B cell (primary cell): ENCODE results near the gene MAPKAP1.

Experiments
- EZH2 ChIP-seq: IDR thresholded peaks from 2 replicates; pipeline ENCODE4 v1.6.1; 2012; ENCODE audit warnings: borderline replicate concordance, low read depth, mild to moderate bottlenecking, moderate library complexity, low read length; ENCODE audit not compliant: insufficient read depth, poor library complexity, severe bottlenecking
- TF ChIP-seq, protein P1 (sequence below): fragments of 200-600 bp; IDR thresholded peaks from one replicate; pipeline ENCODE4 v1.8.0; 2022; ENCODE audit warnings: antibody characterized with exemption, mild to moderate bottlenecking

- TF ChIP-seq, protein P1, sequence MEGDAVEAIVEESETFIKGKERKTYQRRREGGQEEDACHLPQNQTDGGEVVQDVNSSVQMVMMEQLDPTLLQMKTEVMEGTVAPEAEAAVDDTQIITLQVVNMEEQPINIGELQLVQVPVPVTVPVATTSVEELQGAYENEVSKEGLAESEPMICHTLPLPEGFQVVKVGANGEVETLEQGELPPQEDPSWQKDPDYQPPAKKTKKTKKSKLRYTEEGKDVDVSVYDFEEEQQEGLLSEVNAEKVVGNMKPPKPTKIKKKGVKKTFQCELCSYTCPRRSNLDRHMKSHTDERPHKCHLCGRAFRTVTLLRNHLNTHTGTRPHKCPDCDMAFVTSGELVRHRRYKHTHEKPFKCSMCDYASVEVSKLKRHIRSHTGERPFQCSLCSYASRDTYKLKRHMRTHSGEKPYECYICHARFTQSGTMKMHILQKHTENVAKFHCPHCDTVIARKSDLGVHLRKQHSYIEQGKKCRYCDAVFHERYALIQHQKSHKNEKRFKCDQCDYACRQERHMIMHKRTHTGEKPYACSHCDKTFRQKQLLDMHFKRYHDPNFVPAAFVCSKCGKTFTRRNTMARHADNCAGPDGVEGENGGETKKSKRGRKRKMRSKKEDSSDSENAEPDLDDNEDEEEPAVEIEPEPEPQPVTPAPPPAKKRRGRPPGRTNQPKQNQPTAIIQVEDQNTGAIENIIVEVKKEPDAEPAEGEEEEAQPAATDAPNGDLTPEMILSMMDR: no peak
- no peak for TF ChIP-seq EZH2
Measured at GRCh38 chr9:125593581-125594222, 113.3 kb downstream of the MAPKAP1 start.
